CD14-positive monocyte (primary cell): Measurements from ENCODE around the gene MYO16. TPM values are rescaled to one million over a fixed set of nuclear protein-coding genes. Genes with fewer than 3 reads are reported as not detected.
A peak's percentile ranks its signal among the peaks of the same experiment; 100 is the strongest.

Experiments used
- DNase-seq, 3 donors: peaks; one replicate each; pipeline ENCODE4 v3.0.0-alpha.2; 2011 to 2022
- H2AFZ ChIP-seq: 2 replicates; pipeline ENCODE4 v1.6.0; 2012; ENCODE audit warnings: mild to moderate bottlenecking, low read depth, low read length, inconsistent platforms; ENCODE audit not compliant: insufficient read depth, poor library complexity, severe bottlenecking
- H3K27ac ChIP-seq, 2 donors: 1 replicate in 1 of 2; 2 replicates in 1 of 2; pipeline ENCODE4 v1.5.1; 2012 to 2013; ENCODE audit warnings: low read length in 2 of 2, control low read depth in 1 of 2, inconsistent platforms in 1 of 2, low read depth in 1 of 2, mild to moderate bottlenecking in 1 of 2
- H3K27me3 ChIP-seq, 2 donors: one replicate each; pipeline versions ENCODE4 v1.6.0 to v1.6.1; 2011 to 2013; ENCODE audit warnings: low read length in 2 of 2; ENCODE audit not compliant: control insufficient read depth in 2 of 2, insufficient read depth in 2 of 2
- H3K36me3 ChIP-seq, 2 donors: replicated peaks in 1 of 2; 1 replicate in 1 of 2; 2 replicates in 1 of 2; pipeline versions ENCODE4 v1.5.1 to v1.6.1; 2012 to 2013; ENCODE audit warnings: low read length in 2 of 2, control low read depth in 1 of 2, inconsistent platforms in 1 of 2, mild to moderate bottlenecking in 1 of 2; ENCODE audit not compliant: insufficient read depth in 2 of 2, control insufficient read depth in 1 of 2
- H3K4me1 ChIP-seq, 2 donors: 1 replicate in 1 of 2; 2 replicates in 1 of 2; pipeline versions ENCODE4 v1.5.1 to v1.6.1; 2012 to 2013; ENCODE audit warnings: low read length in 2 of 2, control low read depth in 1 of 2, inconsistent platforms in 1 of 2, mild to moderate bottlenecking in 1 of 2, moderate library complexity in 1 of 2; ENCODE audit not compliant: insufficient read depth in 2 of 2, control insufficient read depth in 1 of 2
- H3K4me2 ChIP-seq: replicated peaks from 2 replicates; pipeline ENCODE3; 2012; ENCODE audit warnings: low read length, moderate library complexity, mild to moderate bottlenecking; ENCODE audit not compliant: poor library complexity, severe bottlenecking; ENCODE audit errors: extremely low read depth
- H3K4me3 ChIP-seq, 3 experiments: fragments of 200-600 bp in 1 of 3; sonication (generic) in 1 of 3; replicated peaks in 1 of 3; 1 replicate in 2 of 3; 2 replicates in 1 of 3; pipeline ENCODE4 v1.5.1; 2011 to 2013; ENCODE audit warnings: low read length in 3 of 3, mild to moderate bottlenecking in 3 of 3, control low read depth in 2 of 3, low read depth in 2 of 3, inconsistent platforms in 1 of 3, moderate library complexity in 1 of 3
- H3K79me2 ChIP-seq: 2 replicates; pipeline ENCODE4 v1.6.0; 2012; ENCODE audit warnings: mild to moderate bottlenecking, control low read depth, inconsistent platforms, low read length, moderate library complexity; ENCODE audit not compliant: insufficient read depth
- H3K9ac ChIP-seq: 2 replicates; pipeline ENCODE4 v1.6.0; 2017; ENCODE audit warnings: low read length, mild to moderate bottlenecking; ENCODE audit not compliant: insufficient read depth, poor library complexity, severe bottlenecking
- H3K9me3 ChIP-seq, 2 donors: replicated peaks in 1 of 2; 1 replicate in 1 of 2; 2 replicates in 1 of 2; pipeline versions ENCODE4 v1.5.1 to v1.6.1; 2012 to 2013; ENCODE audit warnings: low read length in 2 of 2, control low read depth in 1 of 2; ENCODE audit not compliant: control insufficient read depth in 1 of 2, insufficient read depth in 1 of 2
- H4K20me1 ChIP-seq: 2 replicates; pipeline ENCODE4 v1.6.0; 2012; ENCODE audit warnings: mild to moderate bottlenecking, low read length, control low read depth, moderate library complexity; ENCODE audit not compliant: insufficient read depth
- H3K27ac Mint-ChIP-seq, 7 donors: one replicate each; pipeline ENCODE4 v1.8.0; 2020; ENCODE audit warnings: mild to moderate bottlenecking in 7 of 7, mixed read lengths in 7 of 7, moderate library complexity in 6 of 7, inconsistent platforms in 2 of 7
- H3K27me3 Mint-ChIP-seq, 3 donors: one replicate each; pipeline ENCODE4 v1.8.0; 2021 to 2022; ENCODE audit warnings: low read depth in 3 of 3, mild to moderate bottlenecking in 3 of 3, mixed read lengths in 3 of 3, moderate library complexity in 3 of 3, inconsistent platforms in 1 of 3
- H3K36me3 Mint-ChIP-seq, 2 donors: one replicate each; pipeline ENCODE4 v1.8.0; 2020; ENCODE audit warnings: mixed read lengths in 2 of 2, inconsistent platforms in 1 of 2, mild to moderate bottlenecking in 1 of 2
- H3K4me1 Mint-ChIP-seq: one replicate; pipeline ENCODE4 v1.8.0; 2020; ENCODE audit warnings: mild to moderate bottlenecking, mixed read lengths
- H3K4me3 Mint-ChIP-seq, 2 donors: one replicate each; pipeline ENCODE4 v1.8.0; 2020; ENCODE audit warnings: mild to moderate bottlenecking in 2 of 2, mixed read lengths in 2 of 2, moderate library complexity in 1 of 2
- H3K9me3 Mint-ChIP-seq, 7 donors: one replicate each; pipeline ENCODE4 v1.8.0; 2020 to 2022; ENCODE audit warnings: mixed read lengths in 7 of 7, mild to moderate bottlenecking in 6 of 7, moderate library complexity in 6 of 7, inconsistent platforms in 2 of 7
- WGBS: methylation state at CpG from one replicate; pipeline ENCODE4 v1.1.5; 2013; ENCODE audit warnings: missing lambda C conversion rate; ENCODE audit not compliant: insufficient coverage; 5-methylcytosine and 5-hydroxymethylcytosine counted together
- intact Hi-C, 2 donors: fragments of 100-400 bp; cut with micrococcal nuclease; formaldehyde crosslinking; loops; one replicate each; pipeline versions ENCODE4 v1.15.0 to v1.15.1; 2023
- polyA plus RNA-seq, 3 donors: library from polyadenylated mRNA; depleted of rRNA in 1 of 3; unstranded in 2 of 3; stranded (reverse) in 1 of 3; fragments of 300-500 nt in 2 of 3; fragments of >200 nt in 1 of 3; fragmentation: Illumina TruSeq in 2 of 3; gene quantifications; 1 replicate in 2 of 3; 2 replicates in 1 of 3; pipeline ENCODE4 v1.2.3, GENCODE V29; 2012 to 2021
- TF ChIP-seq, protein P1 (sequence below): fragments of 200-600 bp; IDR thresholded peaks from one replicate; pipeline ENCODE4 v1.8.0; 2022; ENCODE audit warnings: antibody characterized with exemption, mild to moderate bottlenecking

The MYO16 gene
- polyA plus RNA-seq, 3 donors = not detected

DNA sequence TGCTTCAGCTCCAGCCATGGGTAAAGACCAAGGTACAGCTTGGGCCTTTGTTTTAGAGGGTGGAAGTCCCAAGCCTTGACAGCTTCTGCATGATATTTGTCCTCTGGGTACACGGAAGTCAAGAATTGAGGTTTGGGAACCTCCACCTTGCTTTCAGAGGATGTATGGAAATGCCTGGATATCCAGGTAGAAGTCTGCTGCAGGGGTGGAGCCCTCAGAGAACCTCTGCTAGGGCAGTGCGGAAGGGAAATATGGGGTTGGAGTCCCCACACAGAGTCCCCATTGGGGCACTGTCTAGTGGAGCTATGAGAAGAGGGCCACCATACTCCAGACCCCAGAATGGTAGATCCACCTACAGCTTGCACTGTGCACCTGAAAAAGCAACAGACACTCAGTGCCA, 23.0 kb upstream of the MYO16 start:
- intact Hi-C loops = no loop called here
- no peaks in the 10 kb centered on the region for H3K36me3 Mint-ChIP-seq
- no peaks in the 10 kb centered on the region for H3K27me3 ChIP-seq
- H3K4me3 ChIP-seq = no peak overlapping the region
- H3K9me3 Mint-ChIP-seq = peaks cover 9 to 26% (median 17%) of the 10 kb centered on the region in 7 donors
- H3K4me2 ChIP-seq = no peak overlapping the region
- DNase-seq = no peak
- H3K4me1 ChIP-seq = no peaks in the 10 kb centered on the region
- H3K79me2 ChIP-seq = no peaks in the 10 kb centered on the region
- no peak overlapping the region for H3K4me3 Mint-ChIP-seq
- H3K9ac ChIP-seq = no peak overlapping the region
- H3K9me3 ChIP-seq = peaks cover 17 to 23% of the 10 kb centered on the region in 2 donors
- no peak overlapping the region for H2AFZ ChIP-seq
- H3K4me1 Mint-ChIP-seq = no peaks in the 10 kb centered on the region
- no peak overlapping the region for H3K27ac ChIP-seq
- H3K36me3 ChIP-seq = no peaks in the 10 kb centered on the region
- TF ChIP-seq, protein P1, sequence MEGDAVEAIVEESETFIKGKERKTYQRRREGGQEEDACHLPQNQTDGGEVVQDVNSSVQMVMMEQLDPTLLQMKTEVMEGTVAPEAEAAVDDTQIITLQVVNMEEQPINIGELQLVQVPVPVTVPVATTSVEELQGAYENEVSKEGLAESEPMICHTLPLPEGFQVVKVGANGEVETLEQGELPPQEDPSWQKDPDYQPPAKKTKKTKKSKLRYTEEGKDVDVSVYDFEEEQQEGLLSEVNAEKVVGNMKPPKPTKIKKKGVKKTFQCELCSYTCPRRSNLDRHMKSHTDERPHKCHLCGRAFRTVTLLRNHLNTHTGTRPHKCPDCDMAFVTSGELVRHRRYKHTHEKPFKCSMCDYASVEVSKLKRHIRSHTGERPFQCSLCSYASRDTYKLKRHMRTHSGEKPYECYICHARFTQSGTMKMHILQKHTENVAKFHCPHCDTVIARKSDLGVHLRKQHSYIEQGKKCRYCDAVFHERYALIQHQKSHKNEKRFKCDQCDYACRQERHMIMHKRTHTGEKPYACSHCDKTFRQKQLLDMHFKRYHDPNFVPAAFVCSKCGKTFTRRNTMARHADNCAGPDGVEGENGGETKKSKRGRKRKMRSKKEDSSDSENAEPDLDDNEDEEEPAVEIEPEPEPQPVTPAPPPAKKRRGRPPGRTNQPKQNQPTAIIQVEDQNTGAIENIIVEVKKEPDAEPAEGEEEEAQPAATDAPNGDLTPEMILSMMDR = no peak
- no peaks in the 10 kb centered on the region for H4K20me1 ChIP-seq
- no peak overlapping the region for H3K27ac Mint-ChIP-seq
- 85% methylated on average over 1 of the region's 2 CpGs for WGBS
- peaks cover 0 to 1% (median 0%) of the 10 kb centered on the region in 3 donors for H3K27me3 Mint-ChIP-seq

DNA sequence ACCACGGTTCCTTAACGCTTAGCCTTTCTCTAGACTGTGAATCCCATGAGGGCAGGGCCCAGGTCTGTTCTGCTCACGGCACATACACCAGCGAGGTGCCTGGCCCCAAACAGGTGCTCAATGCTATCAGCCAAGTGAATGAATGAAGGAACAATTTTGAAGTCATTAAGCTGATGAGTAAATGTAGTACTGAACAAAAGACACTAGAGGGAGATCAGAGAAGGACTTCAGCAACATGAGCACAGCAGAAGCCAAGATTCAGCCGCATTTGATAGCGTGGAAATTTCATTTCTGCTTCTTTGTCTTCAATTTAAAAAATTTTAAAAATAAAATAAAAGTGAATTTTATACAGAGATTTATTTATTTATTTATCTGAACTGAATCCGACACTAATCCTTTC, 20.1 kb upstream of the MYO16 start:
- 94% methylated on average over 2 of the region's 7 CpGs for WGBS
- no peaks in the 10 kb centered on the region for H3K27me3 ChIP-seq
- TF ChIP-seq, protein P1 = peak; percentile 11
- no peak overlapping the region for H3K4me3 Mint-ChIP-seq
- H3K9ac ChIP-seq = no peak overlapping the region
- H3K9me3 Mint-ChIP-seq = peaks cover 9 to 20% (median 16%) of the 10 kb centered on the region in 7 donors
- no peak overlapping the region for H3K27ac Mint-ChIP-seq
- H3K36me3 ChIP-seq = no peaks in the 10 kb centered on the region
- H2AFZ ChIP-seq = no peak overlapping the region
- H3K27me3 Mint-ChIP-seq = peaks cover 0 to 2% (median 1%) of the 10 kb centered on the region in 3 donors
- H3K27ac ChIP-seq = no peak overlapping the region
- H3K4me1 Mint-ChIP-seq = no peaks in the 10 kb centered on the region
- H3K79me2 ChIP-seq = no peaks in the 10 kb centered on the region
- peaks cover 12 to 15% of the 10 kb centered on the region in 2 donors for H3K9me3 ChIP-seq
- H3K4me3 ChIP-seq = no peak overlapping the region
- intact Hi-C loops = no loop called here
- no peak for DNase-seq
- no peaks in the 10 kb centered on the region for H3K36me3 Mint-ChIP-seq
- no peak overlapping the region for H3K4me2 ChIP-seq
- no peaks in the 10 kb centered on the region for H3K4me1 ChIP-seq
- H4K20me1 ChIP-seq = no peaks in the 10 kb centered on the region
